SK-N-SH (cell line): Measurements from ENCODE around the gene CNGA3. TPM values are rescaled to one million over a fixed set of nuclear protein-coding genes. Genes with fewer than 3 reads are reported as not detected.

Experiments used
- CTCF ChIA-PET: fragments of 300-600, 350-600 bp; formaldehyde crosslinking; extraction: SDS; loops from one replicate; lab custom pipeline; 2021; lab: Yijun Ruan, JAX
- POLR2A ChIA-PET: fragments of 350-600 bp; sonication (Branson Sonifier 250); formaldehyde crosslinking; extraction: SDS; loops from one replicate; lab custom pipeline; 2020; ENCODE audit warnings: antibody characterized with exemption, inconsistent platforms; lab: Yijun Ruan, JAX
- DNase-seq: peaks from one replicate; pipeline ENCODE4 v3.0.0; 2012
- H2AFZ ChIP-seq: fragments of 200-600 bp; sonication (generic); 2 replicates; pipeline ENCODE4 v1.8.1; 2016; ENCODE audit warnings: antibody characterized with exemption, mild to moderate bottlenecking, low read depth
- H3F3A ChIP-seq: fragments of 200-600 bp; sonication (generic); replicated peaks from 2 replicates; pipeline ENCODE3; 2016; ENCODE audit warnings: antibody characterized with exemption, mild to moderate bottlenecking; ENCODE audit not compliant: insufficient read depth
- H3K27ac ChIP-seq, 2 experiments: fragments of 200-500 bp in 1 of 2; fragments of 200-600 bp in 1 of 2; sonication (Bioruptor generic) in 1 of 2; sonication (generic), shearing (Covaris generic) in 1 of 2; 2 replicates each; pipeline versions ENCODE4 v1.5.1 to v1.6.1; 2014 to 2016; ENCODE audit warnings: low read depth in 2 of 2, inconsistent platforms in 1 of 2, low read length in 1 of 2, mild to moderate bottlenecking in 1 of 2, mixed read lengths in 1 of 2
- H3K27me3 ChIP-seq: fragments of 200-600 bp; sonication (generic), shearing (Covaris generic); 2 replicates; pipeline ENCODE4 v1.6.1; 2016; ENCODE audit warnings: mixed run types; ENCODE audit not compliant: insufficient read depth
- H3K36me3 ChIP-seq, 2 experiments: fragments of 200-500 bp in 1 of 2; fragments of 200-600 bp in 1 of 2; sonication (Bioruptor generic) in 1 of 2; sonication (generic) in 1 of 2; replicated peaks in 1 of 2; 2 replicates each; pipeline versions ENCODE3 to v1.5.1; 2014 to 2016; ENCODE audit warnings: low read length in 1 of 2, mild to moderate bottlenecking in 1 of 2; ENCODE audit not compliant: insufficient read depth in 2 of 2, control insufficient read depth in 1 of 2
- H3K4me1 ChIP-seq, 2 experiments: fragments of 200-500 bp in 1 of 2; fragments of 200-600 bp in 1 of 2; sonication (Bioruptor generic) in 1 of 2; sonication (generic), shearing (Covaris generic) in 1 of 2; 2 replicates each; pipeline versions ENCODE4 v1.5.1 to v1.6.1; 2014 to 2016; ENCODE audit warnings: low read depth in 1 of 2, low read length in 1 of 2, mixed run types in 1 of 2; ENCODE audit not compliant: insufficient read depth in 2 of 2, control insufficient read depth in 1 of 2
- H3K4me2 ChIP-seq: fragments of 200-600 bp; sonication (generic), shearing (Covaris generic); 2 replicates; pipeline ENCODE4 v1.6.1; 2017; ENCODE audit warnings: mixed run types
- H3K4me3 ChIP-seq, 2 experiments: fragments of 200-500 bp in 1 of 2; fragments of 200-600 bp in 1 of 2; sonication (Bioruptor generic) in 1 of 2; sonication (generic), shearing (Covaris generic) in 1 of 2; 2 replicates each; pipeline versions ENCODE4 v1.5.1 to v1.8.1; 2014 to 2016; ENCODE audit warnings: low read depth in 2 of 2, inconsistent platforms in 1 of 2, low read length in 1 of 2, mild to moderate bottlenecking in 1 of 2, mixed read lengths in 1 of 2, moderate library complexity in 1 of 2
- H3K79me2 ChIP-seq: fragments of 200-600 bp; sonication (generic); 2 replicates; pipeline ENCODE4 v1.8.1; 2017; ENCODE audit warnings: mild to moderate bottlenecking; ENCODE audit not compliant: insufficient read depth
- H3K9ac ChIP-seq: fragments of 200-600 bp; sonication (generic); 2 replicates; pipeline ENCODE4 v1.6.1; 2017; ENCODE audit warnings: mixed run types
- H3K9me2 ChIP-seq: fragments of 200-600 bp; sonication (generic); 2 replicates; pipeline ENCODE4 v1.6.1; 2017; ENCODE audit warnings: mixed run types
- H3K9me3 ChIP-seq: fragments of 200-600 bp; sonication (generic); 2 replicates; pipeline ENCODE4 v1.6.1; 2017; ENCODE audit warnings: mixed run types, mild to moderate bottlenecking, moderate library complexity
- H4K20me1 ChIP-seq: fragments of 200-600 bp; sonication (generic); 2 replicates; pipeline ENCODE4 v1.6.1; 2017; ENCODE audit warnings: mild to moderate bottlenecking, mixed run types; ENCODE audit not compliant: insufficient read depth
- CHD2 ChIP-seq: fragments of 150-350 bp; IDR thresholded peaks from 2 replicates; pipeline ENCODE4 v1.6.1; 2018; ENCODE audit warnings: low read length; ENCODE audit not compliant: partially characterized antibody
- EP300 ChIP-seq, 2 experiments: IDR thresholded peaks; 2 replicates each; pipeline versions ENCODE4 v1.4.0 to v1.6.1; 2012; ENCODE audit warnings: borderline replicate concordance in 1 of 2, low read depth in 1 of 2, low read length in 1 of 2
- MXI1 ChIP-seq: IDR thresholded peaks from 2 replicates; pipeline ENCODE4 v1.6.1; 2012; ENCODE audit warnings: mild to moderate bottlenecking, low read depth, low read length, improper control_type of control experiment
- POLR2AphosphoS5 ChIP-seq: IDR thresholded peaks from 2 replicates; pipeline ENCODE4 v1.6.1; 2012; ENCODE audit warnings: low read depth, low read length
- RCOR1 ChIP-seq: fragments of 150-350 bp; IDR thresholded peaks from 2 replicates; pipeline ENCODE4 v1.6.1; 2017; ENCODE audit warnings: antibody characterized with exemption, low read length
- RFX5 ChIP-seq: IDR thresholded peaks from 2 replicates; pipeline ENCODE4 v1.6.1; 2012; ENCODE audit warnings: mild to moderate bottlenecking, improper control_type of control experiment, low read length
- TAF1 ChIP-seq: IDR thresholded peaks from 2 replicates; pipeline ENCODE4 v1.6.1; 2012; ENCODE audit warnings: low read depth, mild to moderate bottlenecking, low read length, moderate library complexity, borderline replicate concordance
- WGBS: methylation state at CpG from one replicate; pipeline ENCODE4 v1.1.6; 2017; ENCODE audit warnings: low lambda C conversion rate; 5-methylcytosine and 5-hydroxymethylcytosine counted together
- polyA plus RNA-seq, 3 experiments: library from polyadenylated mRNA; depleted of rRNA; stranded (reverse); fragments of >200 nt; gene quantifications; 2 replicates each; pipeline ENCODE4 v1.2.3, GENCODE V29; 2012
- TF ChIP-seq, protein P1 (sequence below): IDR thresholded peaks from 2 replicates; pipeline ENCODE4; 2012
- TF ChIP-seq, protein P2 (sequence below): fragments of 200-600 bp; sonication (generic); IDR thresholded peaks from 2 replicates; pipeline ENCODE4 v1.6.1; 2017; ENCODE audit warnings: antibody characterized with exemption, mild to moderate bottlenecking, moderate library complexity
- TF ChIP-seq, protein P3 (sequence below): IDR thresholded peaks from 2 replicates; pipeline ENCODE4 v1.6.1; 2012; ENCODE audit warnings: mild to moderate bottlenecking, low read depth, low read length, moderate library complexity
- TF ChIP-seq, protein P4 (sequence below): IDR thresholded peaks from 2 replicates; pipeline ENCODE4 v1.4.0; 2012; ENCODE audit warnings: low read depth, borderline replicate concordance
- TF ChIP-seq, protein P5 (sequence below): IDR thresholded peaks from 2 replicates; pipeline ENCODE4 v1.4.0; 2012; ENCODE audit warnings: low read depth

The CNGA3 gene
- polyA plus RNA-seq, 1 of the 3 experiments (the other 2 are of a cell fraction): not detected

DNA sequence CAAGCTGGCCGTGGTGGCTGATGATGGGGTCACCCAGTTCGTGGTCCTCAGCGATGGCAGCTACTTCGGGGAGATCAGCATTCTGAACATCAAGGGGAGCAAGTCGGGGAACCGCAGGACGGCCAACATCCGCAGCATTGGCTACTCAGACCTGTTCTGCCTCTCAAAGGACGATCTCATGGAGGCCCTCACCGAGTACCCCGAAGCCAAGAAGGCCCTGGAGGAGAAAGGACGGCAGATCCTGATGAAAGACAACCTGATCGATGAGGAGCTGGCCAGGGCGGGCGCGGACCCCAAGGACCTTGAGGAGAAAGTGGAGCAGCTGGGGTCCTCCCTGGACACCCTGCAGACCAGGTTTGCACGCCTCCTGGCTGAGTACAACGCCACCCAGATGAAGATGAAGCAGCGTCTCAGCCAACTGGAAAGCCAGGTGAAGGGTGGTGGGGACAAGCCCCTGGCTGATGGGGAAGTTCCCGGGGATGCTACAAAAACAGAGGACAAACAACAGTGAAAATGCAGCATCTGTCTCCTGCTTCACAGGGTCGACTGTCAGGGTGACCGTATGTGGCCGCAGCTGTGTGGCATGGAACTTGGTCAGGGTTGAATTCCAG lies 50.6 kb downstream of the CNGA3 start:
- TF ChIP-seq RFX5: no peak
- no peak for TF ChIP-seq POLR2AphosphoS5
- TF ChIP-seq, protein P1, sequence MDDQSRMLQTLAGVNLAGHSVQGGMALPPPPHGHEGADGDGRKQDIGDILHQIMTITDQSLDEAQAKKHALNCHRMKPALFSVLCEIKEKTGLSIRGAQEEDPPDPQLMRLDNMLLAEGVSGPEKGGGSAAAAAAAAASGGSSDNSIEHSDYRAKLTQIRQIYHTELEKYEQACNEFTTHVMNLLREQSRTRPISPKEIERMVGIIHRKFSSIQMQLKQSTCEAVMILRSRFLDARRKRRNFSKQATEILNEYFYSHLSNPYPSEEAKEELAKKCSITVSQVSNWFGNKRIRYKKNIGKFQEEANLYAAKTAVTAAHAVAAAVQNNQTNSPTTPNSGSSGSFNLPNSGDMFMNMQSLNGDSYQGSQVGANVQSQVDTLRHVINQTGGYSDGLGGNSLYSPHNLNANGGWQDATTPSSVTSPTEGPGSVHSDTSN: no peak
- TF ChIP-seq TAF1: no peak
- no peak for TF ChIP-seq MXI1
- TF ChIP-seq, protein P2, sequence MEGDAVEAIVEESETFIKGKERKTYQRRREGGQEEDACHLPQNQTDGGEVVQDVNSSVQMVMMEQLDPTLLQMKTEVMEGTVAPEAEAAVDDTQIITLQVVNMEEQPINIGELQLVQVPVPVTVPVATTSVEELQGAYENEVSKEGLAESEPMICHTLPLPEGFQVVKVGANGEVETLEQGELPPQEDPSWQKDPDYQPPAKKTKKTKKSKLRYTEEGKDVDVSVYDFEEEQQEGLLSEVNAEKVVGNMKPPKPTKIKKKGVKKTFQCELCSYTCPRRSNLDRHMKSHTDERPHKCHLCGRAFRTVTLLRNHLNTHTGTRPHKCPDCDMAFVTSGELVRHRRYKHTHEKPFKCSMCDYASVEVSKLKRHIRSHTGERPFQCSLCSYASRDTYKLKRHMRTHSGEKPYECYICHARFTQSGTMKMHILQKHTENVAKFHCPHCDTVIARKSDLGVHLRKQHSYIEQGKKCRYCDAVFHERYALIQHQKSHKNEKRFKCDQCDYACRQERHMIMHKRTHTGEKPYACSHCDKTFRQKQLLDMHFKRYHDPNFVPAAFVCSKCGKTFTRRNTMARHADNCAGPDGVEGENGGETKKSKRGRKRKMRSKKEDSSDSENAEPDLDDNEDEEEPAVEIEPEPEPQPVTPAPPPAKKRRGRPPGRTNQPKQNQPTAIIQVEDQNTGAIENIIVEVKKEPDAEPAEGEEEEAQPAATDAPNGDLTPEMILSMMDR: no peak
- TF ChIP-seq EP300 (IDR thresholded peaks at IDR 0.05; ENCODE audit: borderline replicate concordance in 1 of 2, low read depth in 1 of 2, low read length in 1 of 2): no peak
- TF ChIP-seq, protein P3, sequence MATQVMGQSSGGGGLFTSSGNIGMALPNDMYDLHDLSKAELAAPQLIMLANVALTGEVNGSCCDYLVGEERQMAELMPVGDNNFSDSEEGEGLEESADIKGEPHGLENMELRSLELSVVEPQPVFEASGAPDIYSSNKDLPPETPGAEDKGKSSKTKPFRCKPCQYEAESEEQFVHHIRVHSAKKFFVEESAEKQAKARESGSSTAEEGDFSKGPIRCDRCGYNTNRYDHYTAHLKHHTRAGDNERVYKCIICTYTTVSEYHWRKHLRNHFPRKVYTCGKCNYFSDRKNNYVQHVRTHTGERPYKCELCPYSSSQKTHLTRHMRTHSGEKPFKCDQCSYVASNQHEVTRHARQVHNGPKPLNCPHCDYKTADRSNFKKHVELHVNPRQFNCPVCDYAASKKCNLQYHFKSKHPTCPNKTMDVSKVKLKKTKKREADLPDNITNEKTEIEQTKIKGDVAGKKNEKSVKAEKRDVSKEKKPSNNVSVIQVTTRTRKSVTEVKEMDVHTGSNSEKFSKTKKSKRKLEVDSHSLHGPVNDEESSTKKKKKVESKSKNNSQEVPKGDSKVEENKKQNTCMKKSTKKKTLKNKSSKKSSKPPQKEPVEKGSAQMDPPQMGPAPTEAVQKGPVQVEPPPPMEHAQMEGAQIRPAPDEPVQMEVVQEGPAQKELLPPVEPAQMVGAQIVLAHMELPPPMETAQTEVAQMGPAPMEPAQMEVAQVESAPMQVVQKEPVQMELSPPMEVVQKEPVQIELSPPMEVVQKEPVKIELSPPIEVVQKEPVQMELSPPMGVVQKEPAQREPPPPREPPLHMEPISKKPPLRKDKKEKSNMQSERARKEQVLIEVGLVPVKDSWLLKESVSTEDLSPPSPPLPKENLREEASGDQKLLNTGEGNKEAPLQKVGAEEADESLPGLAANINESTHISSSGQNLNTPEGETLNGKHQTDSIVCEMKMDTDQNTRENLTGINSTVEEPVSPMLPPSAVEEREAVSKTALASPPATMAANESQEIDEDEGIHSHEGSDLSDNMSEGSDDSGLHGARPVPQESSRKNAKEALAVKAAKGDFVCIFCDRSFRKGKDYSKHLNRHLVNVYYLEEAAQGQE: no peak
- TF ChIP-seq, protein P4, sequence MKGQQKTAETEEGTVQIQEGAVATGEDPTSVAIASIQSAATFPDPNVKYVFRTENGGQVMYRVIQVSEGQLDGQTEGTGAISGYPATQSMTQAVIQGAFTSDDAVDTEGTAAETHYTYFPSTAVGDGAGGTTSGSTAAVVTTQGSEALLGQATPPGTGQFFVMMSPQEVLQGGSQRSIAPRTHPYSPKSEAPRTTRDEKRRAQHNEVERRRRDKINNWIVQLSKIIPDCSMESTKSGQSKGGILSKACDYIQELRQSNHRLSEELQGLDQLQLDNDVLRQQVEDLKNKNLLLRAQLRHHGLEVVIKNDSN: no peak
- TF ChIP-seq CHD2: no peak
- TF ChIP-seq, protein P5, sequence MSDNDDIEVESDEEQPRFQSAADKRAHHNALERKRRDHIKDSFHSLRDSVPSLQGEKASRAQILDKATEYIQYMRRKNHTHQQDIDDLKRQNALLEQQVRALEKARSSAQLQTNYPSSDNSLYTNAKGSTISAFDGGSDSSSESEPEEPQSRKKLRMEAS: no peak
- TF ChIP-seq RCOR1: no peak
- H3K79me2 ChIP-seq: no peaks in the 10 kb centered on the region
- H3K27me3 ChIP-seq: no peaks in the 10 kb centered on the region; the same call in 1 of the 2 replicates
- 62% methylated on average over 17 of the region's 23 CpGs for WGBS
- H4K20me1 ChIP-seq: no peaks in the 10 kb centered on the region
- H3K9ac ChIP-seq: no peak overlapping the region
- ChIA-PET POLR2A (no interaction called here), CTCF (interaction anchor here (1.5 to 4.4 kb wide), 2 partner anchors 12 to 696 kb away, joined by 3 to 22 read pairs; no protein-coding TSS in a partner anchor)
- no peak for DNase-seq
- H3K4me3 ChIP-seq: no peak overlapping the region
- no peaks in the 10 kb centered on the region for H3K36me3 ChIP-seq
- no peak overlapping the region for H2AFZ ChIP-seq
- no peaks in the 10 kb centered on the region for H3K4me1 ChIP-seq
- no peak overlapping the region for H3K4me2 ChIP-seq
- H3K27ac ChIP-seq: no peak overlapping the region
- no peaks in the 10 kb centered on the region for H3K9me2 ChIP-seq
- no peaks in the 10 kb centered on the region for H3K9me3 ChIP-seq
- no peaks in the 10 kb centered on the region for H3F3A ChIP-seq
